Measurements from ENCODE around the gene BAIAP2L2.

DNA sequence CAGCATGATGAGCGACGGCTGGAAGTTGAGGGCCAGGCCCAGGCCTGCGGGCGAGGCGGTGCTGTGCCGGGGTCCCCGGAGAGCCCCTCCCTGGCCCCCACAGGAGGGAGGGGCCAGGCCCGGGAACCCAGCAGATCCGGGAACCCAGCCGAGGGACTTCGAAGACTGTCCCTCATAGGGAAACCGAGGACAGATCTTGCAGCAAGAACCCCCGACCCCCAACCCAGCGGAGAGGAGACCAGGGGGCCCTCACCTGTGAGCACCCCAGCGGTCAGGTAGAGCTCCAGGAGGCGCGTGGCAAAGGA lies 28.9 kb downstream of the BAIAP2L2 start:
- TF ChIP-seq, protein P1, sequence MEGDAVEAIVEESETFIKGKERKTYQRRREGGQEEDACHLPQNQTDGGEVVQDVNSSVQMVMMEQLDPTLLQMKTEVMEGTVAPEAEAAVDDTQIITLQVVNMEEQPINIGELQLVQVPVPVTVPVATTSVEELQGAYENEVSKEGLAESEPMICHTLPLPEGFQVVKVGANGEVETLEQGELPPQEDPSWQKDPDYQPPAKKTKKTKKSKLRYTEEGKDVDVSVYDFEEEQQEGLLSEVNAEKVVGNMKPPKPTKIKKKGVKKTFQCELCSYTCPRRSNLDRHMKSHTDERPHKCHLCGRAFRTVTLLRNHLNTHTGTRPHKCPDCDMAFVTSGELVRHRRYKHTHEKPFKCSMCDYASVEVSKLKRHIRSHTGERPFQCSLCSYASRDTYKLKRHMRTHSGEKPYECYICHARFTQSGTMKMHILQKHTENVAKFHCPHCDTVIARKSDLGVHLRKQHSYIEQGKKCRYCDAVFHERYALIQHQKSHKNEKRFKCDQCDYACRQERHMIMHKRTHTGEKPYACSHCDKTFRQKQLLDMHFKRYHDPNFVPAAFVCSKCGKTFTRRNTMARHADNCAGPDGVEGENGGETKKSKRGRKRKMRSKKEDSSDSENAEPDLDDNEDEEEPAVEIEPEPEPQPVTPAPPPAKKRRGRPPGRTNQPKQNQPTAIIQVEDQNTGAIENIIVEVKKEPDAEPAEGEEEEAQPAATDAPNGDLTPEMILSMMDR (IDR thresholded peaks at IDR 0.05), result no peak
- TF ChIP-seq EP300 (IDR thresholded peaks at IDR 0.05) (no peak), POLR2A (IDR thresholded peaks at IDR 0.05; ENCODE audit: low read depth) (no peak)
